Urinary bladder (tissue), 4 donors: ENCODE data around the gene GRIK5. TPM values are rescaled to one million over a fixed set of nuclear protein-coding genes. Genes with fewer than 3 reads are reported as not detected.
"Not testable (repeated sequence)": the region's sequence is repeated elsewhere in the genome, so short reads cannot be mapped to it uniquely, and the experiment has no call there.

ENCODE experiments used
- DNase-seq: peaks from one replicate; pipeline ENCODE4 v3.0.0-alpha.2; 2015; ENCODE audit errors: extremely low spot score
- H3K27ac ChIP-seq: one replicate; pipeline ENCODE4 v1.5.1; 2013; ENCODE audit warnings: low read depth, mild to moderate bottlenecking, moderate library complexity
- H3K36me3 ChIP-seq: one replicate; pipeline ENCODE4 v1.6.1; 2013; ENCODE audit warnings: mild to moderate bottlenecking, moderate library complexity; ENCODE audit not compliant: insufficient read depth
- H3K4me1 ChIP-seq: one replicate; pipeline ENCODE4 v1.6.1; 2013; ENCODE audit warnings: mild to moderate bottlenecking, moderate library complexity; ENCODE audit not compliant: insufficient read depth
- H3K4me3 ChIP-seq: one replicate; pipeline ENCODE4 v1.5.1; 2013; ENCODE audit warnings: low read depth, low read length
- WGBS: extraction: QIAGEN DNeasy Blood & Tissue Kit; methylation state at CpG from one replicate; pipeline ENCODE4 v1.1.7; 2013; 5-methylcytosine and 5-hydroxymethylcytosine counted together
- polyA plus RNA-seq: library from polyadenylated mRNA; stranded (reverse); fragments of 200-250 nt; gene quantifications from one replicate; pipeline ENCODE4 v1.2.3, GENCODE V29; 2013
- total RNA-seq: library from RNA; depleted of rRNA; stranded (reverse); fragments of >200 nt; gene quantifications from one replicate; pipeline ENCODE4 v1.2.3, GENCODE V29; 2014
- donor health status: healthy with polysubstance abuse.
- donor health status: healthy.

The GRIK5 gene
- total and polyA plus RNA-seq, 2 donors = 2.5 to 8.6 TPM

GRCh38 chr19:42062381-42062780 is 7.6 kb downstream of the GRIK5 start:
- no peak for DNase-seq
- H3K4me1 ChIP-seq = no peaks in the 10 kb centered on the region
- H3K36me3 ChIP-seq = no peaks in the 10 kb centered on the region
- H3K27ac ChIP-seq = no peak overlapping the region
- 97% methylated on average over 16 of the region's 16 CpGs for WGBS
- H3K4me3 ChIP-seq = no peak overlapping the region

- DNase-seq = no peak
- WGBS = 92% methylated on average over 3 of the region's 3 CpGs
- H3K36me3 ChIP-seq = no peaks in the 10 kb centered on the region
These were observed 9.9 kb downstream of the GRIK5 start for GRCh38 chr19:42060117-42060516.

GRCh38 chr19:42059196-42059595 is 10.8 kb downstream of the GRIK5 start:
- WGBS = 90% methylated on average over 13 of the region's 13 CpGs
- no peak overlapping the region for H3K4me3 ChIP-seq
- no peak overlapping the region for H3K27ac ChIP-seq
- no peak for DNase-seq
- no peaks in the 10 kb centered on the region for H3K4me1 ChIP-seq
- H3K36me3 ChIP-seq = no peaks in the 10 kb centered on the region

More at GRCh38 chr19:42060117-42060516, 9.9 kb downstream of the GRIK5 start:
- no peaks in the 10 kb centered on the region for H3K4me1 ChIP-seq
- H3K4me3 ChIP-seq = no peak overlapping the region
- H3K27ac ChIP-seq = no peak overlapping the region

GRCh38 chr19:42057846-42058245 is 12.2 kb downstream of the GRIK5 start:
- WGBS = 77% methylated on average over 7 of the region's 7 CpGs
- H3K27ac ChIP-seq = no peak overlapping the region
- H3K36me3 ChIP-seq = no peaks in the 10 kb centered on the region

GRCh38 chr19:42054205-42054604 is 15.8 kb downstream of the GRIK5 start:
- H3K4me3 ChIP-seq = no peak overlapping the region
- DNase-seq = no peak
- H3K36me3 ChIP-seq = no peaks in the 10 kb centered on the region
- H3K27ac ChIP-seq = no peak overlapping the region
- H3K4me1 ChIP-seq = no peaks in the 10 kb centered on the region
- WGBS = 77% methylated on average over 18 of the region's 18 CpGs

More at GRCh38 chr19:42057846-42058245, 12.2 kb downstream of the GRIK5 start:
- Histone ChIP-seq H3K4me3 (no peak overlapping the region), H3K4me1 (no peaks in the 10 kb centered on the region)
- no peak for DNase-seq

GRCh38 chr19:42053037-42053935 is 16.7 kb downstream of the GRIK5 start:
- WGBS = 92% methylated on average over 17 of the region's 17 CpGs
- H3K27ac ChIP-seq = no peak overlapping the region
- no peak for DNase-seq
- H3K36me3 ChIP-seq = no peaks in the 10 kb centered on the region
- no peaks in the 10 kb centered on the region for H3K4me1 ChIP-seq
- no peak overlapping the region for H3K4me3 ChIP-seq

GRCh38 chr19:42052241-42052863 is 17.7 kb downstream of the GRIK5 start:
- Histone ChIP-seq H3K4me1 (no peaks in the 10 kb centered on the region), H3K27ac (no peak overlapping the region), H3K36me3 (no peaks in the 10 kb centered on the region), H3K4me3 (no peak overlapping the region)
- DNase-seq = no peak
- 65% methylated on average over 10 of the region's 10 CpGs for WGBS

- H3K27ac ChIP-seq = no peak overlapping the region
- H3K36me3 ChIP-seq = no peaks in the 10 kb centered on the region
- 88% methylated on average over 14 of the region's 14 CpGs for WGBS
- no peak overlapping the region for H3K4me3 ChIP-seq
- DNase-seq = no peak
- no peaks in the 10 kb centered on the region for H3K4me1 ChIP-seq
These were observed 18.6 kb downstream of the GRIK5 start for GRCh38 chr19:42051166-42052115.

- H3K4me3 ChIP-seq = no peak overlapping the region
- H3K36me3 ChIP-seq = no peaks in the 10 kb centered on the region
- no peak overlapping the region for H3K27ac ChIP-seq
- H3K4me1 ChIP-seq = no peaks in the 10 kb centered on the region
- 61% methylated on average over 4 of the region's 4 CpGs for WGBS
- DNase-seq = no peak
These were observed 21.0 kb downstream of the GRIK5 start for GRCh38 chr19:42048992-42049391.

- DNase-seq = no peak
- H3K27ac ChIP-seq = no peak overlapping the region
- no peak overlapping the region for H3K4me3 ChIP-seq
- WGBS = 93% methylated on average over 7 of the region's 7 CpGs
- H3K4me1 ChIP-seq = no peaks in the 10 kb centered on the region
- H3K36me3 ChIP-seq = no peaks in the 10 kb centered on the region
These were observed 24.4 kb downstream of the GRIK5 start for GRCh38 chr19:42045575-42045974.

- Histone ChIP-seq H3K27ac (no peak overlapping the region), H3K4me3 (no peak overlapping the region), H3K36me3 (no peaks in the 10 kb centered on the region), H3K4me1 (no peaks in the 10 kb centered on the region)
- DNase-seq = no peak
- whole genome bisulfite sequencing = 90% methylated on average over 30 of the region's 30 CpGs
These were observed 27.4 kb downstream of the GRIK5 start for GRCh38 chr19:42042455-42043170.

GRCh38 chr19:42040491-42040890 is 29.5 kb downstream of the GRIK5 start:
- not testable (repeated sequence) for H3K36me3 ChIP-seq, H3K4me3 ChIP-seq, H3K27ac ChIP-seq, H3K4me1 ChIP-seq, DNase-seq
- WGBS = 89% methylated on average over 9 of the region's 9 CpGs

- no peak overlapping the region for H3K4me3 ChIP-seq
- no peaks in the 10 kb centered on the region for H3K36me3 ChIP-seq
- no peaks in the 10 kb centered on the region for H3K4me1 ChIP-seq
- no peak overlapping the region for H3K27ac ChIP-seq
- no peak for DNase-seq
These were observed 30.0 kb downstream of the GRIK5 start for GRCh38 chr19:42040031-42040430.
